ENCODE data around the gene CAMK2G. TPM values are rescaled to one million over a fixed set of nuclear protein-coding genes. Genes with fewer than 3 reads are reported as not detected.

CAMK2G gene
- total and polyA plus RNA-seq, 2 experiments from 2014 or later, result 30.6 to 34.1 TPM

DNA sequence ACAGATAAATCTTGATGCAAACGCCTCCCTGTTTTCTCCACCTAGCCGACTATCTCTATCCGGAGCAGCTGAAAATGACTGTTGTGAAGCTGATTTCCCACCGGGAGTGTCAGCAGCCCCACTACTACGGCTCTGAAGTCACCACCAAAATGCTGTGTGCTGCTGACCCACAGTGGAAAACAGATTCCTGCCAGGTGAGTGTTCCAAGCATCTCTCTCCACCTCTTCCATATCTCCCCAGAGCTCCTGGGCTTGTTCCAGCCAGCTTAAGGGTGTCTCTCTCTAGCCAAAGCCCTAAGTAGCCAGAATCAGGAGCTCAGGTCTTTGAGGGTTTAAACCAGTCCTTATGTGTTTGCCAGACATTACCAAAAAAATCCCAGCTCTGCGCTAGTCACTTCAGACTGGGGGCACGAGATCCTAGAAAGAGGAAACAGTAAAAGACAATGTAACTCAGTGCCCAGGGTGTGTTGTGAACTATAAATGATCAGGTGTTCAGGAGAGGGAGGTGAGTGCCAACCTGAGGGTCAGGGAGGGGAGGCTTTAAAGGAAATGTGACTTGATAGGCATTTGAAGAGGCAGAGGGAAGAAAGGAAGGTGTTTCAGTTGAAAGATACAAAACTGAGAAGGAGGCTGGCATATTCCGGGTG, 41.0 kb upstream of the CAMK2G start:
- H3K9me2 ChIP-seq (ENCODE audit: insufficient read depth), result 0 out of 2 replicates have a peak, but pooled peaks cover 3% of the 10 kb centered on the region
- no peaks in the 10 kb centered on the region for H3K9me3 Mint-ChIP-seq
- no peaks in the 10 kb centered on the region for H4K20me1 ChIP-seq (replicated peaks; ENCODE audit: insufficient read depth)
- no peak for ATAC-seq
- H3K4me1 ChIP-seq (ENCODE audit: insufficient read depth), result peaks cover 22% of the 10 kb centered on the region
- no peak overlapping the region for H3K4me2 ChIP-seq
- no peaks in the 10 kb centered on the region for H3K79me2 ChIP-seq (replicated peaks; ENCODE audit: insufficient read depth)
- no peak overlapping the region for H3K4me3 ChIP-seq
- H3K27ac ChIP-seq (ENCODE audit: low read depth), result no peak overlapping the region
- no peak overlapping the region for H2AFZ ChIP-seq
- peaks cover 6% of the 10 kb centered on the region; the same call in 1 of the 2 replicates for H3F3A ChIP-seq (replicated peaks; ENCODE audit: low read depth)
- H3K27me3 ChIP-seq (ENCODE audit: insufficient read depth), result peaks cover 25% of the 10 kb centered on the region
- peaks cover 25% of the 10 kb centered on the region for H3K27me3 Mint-ChIP-seq (ENCODE audit: insufficient read depth, low read depth, poor library complexity)
- peaks cover 20% of the 10 kb centered on the region for H3K36me3 Mint-ChIP-seq (ENCODE audit: low read depth)
- peaks cover 30% of the 10 kb centered on the region for H3K4me1 Mint-ChIP-seq
- no peak for DNase-seq (ENCODE audit: low spot score)
- no peaks in the 10 kb centered on the region; the same call in 1 of the 2 replicates for H3K36me3 ChIP-seq (ENCODE audit: insufficient read depth)
- TF ChIP-seq EZH2phosphoT487 (IDR thresholded peaks at IDR 0.05; ENCODE audit: unreplicated experiment), result no peak
- no peak for TF ChIP-seq ZNF114 (CRISPR knock-in tag; IDR thresholded peaks at IDR 0.05)
- TF ChIP-seq, protein P1, sequence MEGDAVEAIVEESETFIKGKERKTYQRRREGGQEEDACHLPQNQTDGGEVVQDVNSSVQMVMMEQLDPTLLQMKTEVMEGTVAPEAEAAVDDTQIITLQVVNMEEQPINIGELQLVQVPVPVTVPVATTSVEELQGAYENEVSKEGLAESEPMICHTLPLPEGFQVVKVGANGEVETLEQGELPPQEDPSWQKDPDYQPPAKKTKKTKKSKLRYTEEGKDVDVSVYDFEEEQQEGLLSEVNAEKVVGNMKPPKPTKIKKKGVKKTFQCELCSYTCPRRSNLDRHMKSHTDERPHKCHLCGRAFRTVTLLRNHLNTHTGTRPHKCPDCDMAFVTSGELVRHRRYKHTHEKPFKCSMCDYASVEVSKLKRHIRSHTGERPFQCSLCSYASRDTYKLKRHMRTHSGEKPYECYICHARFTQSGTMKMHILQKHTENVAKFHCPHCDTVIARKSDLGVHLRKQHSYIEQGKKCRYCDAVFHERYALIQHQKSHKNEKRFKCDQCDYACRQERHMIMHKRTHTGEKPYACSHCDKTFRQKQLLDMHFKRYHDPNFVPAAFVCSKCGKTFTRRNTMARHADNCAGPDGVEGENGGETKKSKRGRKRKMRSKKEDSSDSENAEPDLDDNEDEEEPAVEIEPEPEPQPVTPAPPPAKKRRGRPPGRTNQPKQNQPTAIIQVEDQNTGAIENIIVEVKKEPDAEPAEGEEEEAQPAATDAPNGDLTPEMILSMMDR (conservative IDR thresholded peaks at IDR 0.05; ENCODE audit: low read depth in 2 of 2), result no peak
- TF ChIP-seq, protein P2, sequence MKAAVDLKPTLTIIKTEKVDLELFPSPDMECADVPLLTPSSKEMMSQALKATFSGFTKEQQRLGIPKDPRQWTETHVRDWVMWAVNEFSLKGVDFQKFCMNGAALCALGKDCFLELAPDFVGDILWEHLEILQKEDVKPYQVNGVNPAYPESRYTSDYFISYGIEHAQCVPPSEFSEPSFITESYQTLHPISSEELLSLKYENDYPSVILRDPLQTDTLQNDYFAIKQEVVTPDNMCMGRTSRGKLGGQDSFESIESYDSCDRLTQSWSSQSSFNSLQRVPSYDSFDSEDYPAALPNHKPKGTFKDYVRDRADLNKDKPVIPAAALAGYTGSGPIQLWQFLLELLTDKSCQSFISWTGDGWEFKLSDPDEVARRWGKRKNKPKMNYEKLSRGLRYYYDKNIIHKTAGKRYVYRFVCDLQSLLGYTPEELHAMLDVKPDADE (IDR thresholded peaks at IDR 0.05), result no peak
- no peak for TF ChIP-seq ZNF331 (CRISPR knock-in tag; IDR thresholded peaks at IDR 0.05; ENCODE audit: low read depth)
- TF ChIP-seq REST (IDR thresholded peaks at IDR 0.05; ENCODE audit: unreplicated experiment), result no peak
- no peak for TF ChIP-seq POLR2AphosphoS5 (IDR thresholded peaks at IDR 0.05; ENCODE audit: low read depth)
- TF ChIP-seq NANOG (IDR thresholded peaks at IDR 0.05; ENCODE audit: borderline replicate concordance), result no peak
- no peak for TF ChIP-seq CREB1 (CRISPR knock-in tag; IDR thresholded peaks at IDR 0.05; ENCODE audit: low read depth)
- TF ChIP-seq ZNF462 (CRISPR knock-in tag; IDR thresholded peaks at IDR 0.05), result no peak
- TF ChIP-seq JUNB (IDR thresholded peaks at IDR 0.05; ENCODE audit: unreplicated experiment), result no peak
- TF ChIP-seq STAT1 (IDR thresholded peaks at IDR 0.05; ENCODE audit: unreplicated experiment), result no peak
- no peak for TF ChIP-seq EZH2 (IDR thresholded peaks at IDR 0.05; ENCODE audit: low read depth, unreplicated experiment)
- no peak overlapping the region for H3K4me3 Mint-ChIP-seq
- no peak overlapping the region for H3K27ac Mint-ChIP-seq

All from GM23338 (cell line).